GM12878 (cell line): ENCODE measurements around the gene SESN3. TPM values are rescaled to one million over a fixed set of nuclear protein-coding genes. Genes with fewer than 3 reads are reported as not detected.

ENCODE experiments used
- ATAC-seq: fragments of 200-7000 bp; cut with Tn5 transposase; 3 replicates; pipeline ENCODE4 v1.9.1; 2020; ENCODE audit warnings: mild to moderate bottlenecking, moderate library complexity
- BruUV-seq: library from RNA; stranded (reverse); fragments of 400-500 nt; replicated peaks from 2 replicates; lab custom pipeline; 2021; lab: Mats Ljungman, UMichigan
- CTCF ChIA-PET: fragments of 300-600 bp; sonication (Branson Sonifier 250); formaldehyde crosslinking; extraction: SDS; loops from one replicate; lab custom pipeline; 2021; ENCODE audit warnings: inconsistent platforms; lab: Yijun Ruan, JAX
- POLR2A ChIA-PET: fragments of 350-600 bp; formaldehyde crosslinking; extraction: SDS; loops from one replicate; lab custom pipeline; 2021; ENCODE audit warnings: inconsistent platforms; lab: Charles Lee
- RAD21 ChIA-PET: fragments of 300-600 bp; sonication (Branson Sonifier 250); formaldehyde crosslinking; loops from one replicate; lab custom pipeline; 2023; ENCODE audit warnings: antibody characterized with exemption; ENCODE audit not compliant: unreplicated experiment; lab: Charles Lee
- SMC1A ChIA-PET: fragments of 300-600 bp; sonication (Branson Sonifier 250); formaldehyde crosslinking; loops from one replicate; lab custom pipeline; 2023; ENCODE audit not compliant: unreplicated experiment, uncharacterized antibody; lab: Charles Lee
- DNase-seq: peaks from one replicate; pipeline ENCODE4 v3.0.0-alpha.2; 2011; ENCODE audit warnings: low read depth, low spot score
- FAIRE-seq: peaks from 3 replicates; lab custom pipeline; 2011; peaks lifted over from hg19 to GRCh38; lab: Jason Lieb, UNC
- H2AFZ ChIP-seq: 2 replicates; pipeline ENCODE4 v1.6.0; 2011; ENCODE audit warnings: low read depth, low read length, control low read depth; ENCODE audit not compliant: control insufficient read depth
- H3K27ac ChIP-seq: 2 replicates; pipeline ENCODE4 v1.5.1; 2011; ENCODE audit warnings: control low read depth; ENCODE audit not compliant: control insufficient read depth, insufficient read depth
- H3K27me3 ChIP-seq, 2 experiments: replicated peaks in 1 of 2; 2 replicates each; pipeline versions ENCODE4 v1.6.0 to v1.6.1; 2011; ENCODE audit warnings: low read length in 1 of 2; ENCODE audit not compliant: control insufficient read depth in 2 of 2, insufficient read depth in 2 of 2
- H3K36me3 ChIP-seq, 2 experiments: 2 replicates each; pipeline ENCODE4 v1.5.1; 2011; ENCODE audit warnings: low read length in 1 of 2; ENCODE audit not compliant: control insufficient read depth in 2 of 2, insufficient read depth in 2 of 2
- H3K4me1 ChIP-seq: 2 replicates; pipeline ENCODE4 v1.6.1; 2011; ENCODE audit warnings: mild to moderate bottlenecking, low read length, moderate library complexity, mixed read lengths; ENCODE audit not compliant: control insufficient read depth, insufficient read depth
- H3K4me2 ChIP-seq: 2 replicates; pipeline ENCODE4 v1.6.0; 2011; ENCODE audit warnings: control low read depth; ENCODE audit not compliant: control insufficient read depth, insufficient read depth
- H3K4me3 ChIP-seq: fragments of 200-600 bp; sonication (generic); 2 replicates; pipeline ENCODE4 v1.5.1; 2016
- H3K79me2 ChIP-seq: 2 replicates; pipeline ENCODE4 v1.6.0; 2011; ENCODE audit warnings: low read length; ENCODE audit not compliant: control insufficient read depth, insufficient read depth
- H3K9ac ChIP-seq: 2 replicates; pipeline ENCODE4 v1.8.0; 2011; ENCODE audit warnings: low read length, control low read depth, mixed read lengths; ENCODE audit not compliant: control insufficient read depth, insufficient read depth
- H3K9me3 ChIP-seq: replicated peaks from 3 replicates; pipeline ENCODE4 v1.5.1; 2011; ENCODE audit warnings: mild to moderate bottlenecking, low read length; ENCODE audit not compliant: control insufficient read depth, insufficient read depth
- H4K20me1 ChIP-seq: 2 replicates; pipeline ENCODE4 v1.6.0; 2011; ENCODE audit not compliant: control insufficient read depth, insufficient read depth
- CEBPB ChIP-seq, 2 experiments: fragments of 150-350 bp in 1 of 2; IDR thresholded peaks; 2 replicates each; pipeline ENCODE4 v1.6.1; 2012 to 2014; ENCODE audit warnings: low read depth in 2 of 2, low read length in 2 of 2, borderline replicate concordance in 1 of 2, inconsistent platforms in 1 of 2
- CHD1 ChIP-seq: IDR thresholded peaks from 2 replicates; pipeline ENCODE4 v1.6.1; 2012; ENCODE audit warnings: low read depth, low read length, improper control_type of control experiment
- CREB1 ChIP-seq: IDR thresholded peaks from 2 replicates; pipeline ENCODE4 v1.6.1; 2012; ENCODE audit warnings: low read depth, mild to moderate bottlenecking, inconsistent platforms
- ESRRA ChIP-seq: IDR thresholded peaks from 2 replicates; pipeline ENCODE4 v1.6.1; 2012; ENCODE audit warnings: mild to moderate bottlenecking, low read length, improper control_type of control experiment
- HDGF ChIP-seq: fragments of 450-650 bp; IDR thresholded peaks from 2 replicates; pipeline ENCODE4 v1.6.1; 2016; ENCODE audit warnings: antibody characterized with exemption
- MTA2 ChIP-seq: fragments of 450-650 bp; IDR thresholded peaks from 2 replicates; pipeline ENCODE4 v1.6.1; 2016; ENCODE audit warnings: low read depth, mild to moderate bottlenecking, moderate library complexity
- MTA3 ChIP-seq: IDR thresholded peaks from 2 replicates; pipeline ENCODE4 v1.6.1; 2012; ENCODE audit warnings: low read length, inconsistent platforms, borderline replicate concordance
- NFIC ChIP-seq: IDR thresholded peaks from 2 replicates; pipeline ENCODE4 v1.6.1; 2012; ENCODE audit warnings: low read depth, mild to moderate bottlenecking, inconsistent platforms, low read length, moderate library complexity
- RAD51 ChIP-seq: fragments of 450-650 bp; IDR thresholded peaks from 2 replicates; pipeline ENCODE4 v1.6.1; 2016; ENCODE audit warnings: moderate library complexity, mild to moderate bottlenecking, inconsistent platforms
- SRF ChIP-seq, 2 experiments: IDR thresholded peaks; 2 replicates each; pipeline ENCODE4 v1.6.1; 2011; ENCODE audit warnings: low read depth in 2 of 2, low read length in 2 of 2, mild to moderate bottlenecking in 1 of 2, moderate library complexity in 1 of 2
- WGBS: methylation state at CpG from one replicate; pipeline ENCODE4 v1.1.6; 2016; ENCODE audit warnings: low lambda C conversion rate; ENCODE audit not compliant: insufficient replicate concordance, insufficient coverage; ENCODE audit errors: missing lambda C conversion rate; 5-methylcytosine and 5-hydroxymethylcytosine counted together
- in situ Hi-C: fragments of 300-500 bp; cut with MboI; formaldehyde crosslinking; loops from 9 replicates; pipeline ENCODE4 v1.14.3; 2018; ENCODE audit warnings: mixed read lengths
- intact Hi-C: fragments of 100-400 bp; cut with micrococcal nuclease; formaldehyde crosslinking; loops from one replicate; pipeline ENCODE4 v1.14.2; 2022; ENCODE audit not compliant: unreplicated experiment
- polyA plus RNA-seq, 11 experiments: library from polyadenylated mRNA; depleted of rRNA in 4 of 11; unstranded in 6 of 11; stranded (reverse) in 5 of 11; fragments of >200 nt; fragmentation: Nextera tagmentation in 4 of 11; fragmentation: Illumina TruSeq in 1 of 11; extraction: Ambion mirVana in 4 of 11; extraction: Trizol in 1 of 11; gene quantifications; 1 replicate in 1 of 11; 2 replicates in 10 of 11; pipeline versions ENCODE4 v1.2.1 to v1.2.3, GENCODE V29; 2011 to 2016; ENCODE audit warnings: inconsistent platforms in 2 of 11, missing spikeins in 2 of 11, low read depth in 1 of 11
- total RNA-seq, 4 experiments: library from RNA; depleted of rRNA in 3 of 4; stranded (reverse); fragments of >200 nt in 3 of 4; fragmentation: Illumina TruSeq in 1 of 4; extraction: Trizol in 1 of 4; gene quantifications; 2 replicates each; pipeline versions ENCODE4 v1.2.1 to v1.2.3, GENCODE V29; 2013 to 2021
- TF ChIP-seq, protein P1 (sequence below): IDR thresholded peaks from 2 replicates; pipeline ENCODE4 v1.6.1; 2012; ENCODE audit warnings: low read depth, low read length, improper control_type of control experiment
- TF ChIP-seq, protein P2 (sequence below): IDR thresholded peaks from 2 replicates; pipeline ENCODE4 v1.6.1; 2012; ENCODE audit warnings: improper control_type of control experiment, low read depth, low read length; ENCODE audit not compliant: insufficient replicate concordance
- TF ChIP-seq, protein P3 (sequence below): fragments of 150-350 bp; IDR thresholded peaks from 2 replicates; pipeline ENCODE4 v1.6.1; 2016; ENCODE audit warnings: low read depth, low read length

Gene SESN3
- total and polyA plus RNA-seq, 10 of the 15 experiments (the other 5 are each of a cell fraction or from before 2014, with no cell fraction given): 0.64 to 6.7 (median 3.0) TPM

DNA sequence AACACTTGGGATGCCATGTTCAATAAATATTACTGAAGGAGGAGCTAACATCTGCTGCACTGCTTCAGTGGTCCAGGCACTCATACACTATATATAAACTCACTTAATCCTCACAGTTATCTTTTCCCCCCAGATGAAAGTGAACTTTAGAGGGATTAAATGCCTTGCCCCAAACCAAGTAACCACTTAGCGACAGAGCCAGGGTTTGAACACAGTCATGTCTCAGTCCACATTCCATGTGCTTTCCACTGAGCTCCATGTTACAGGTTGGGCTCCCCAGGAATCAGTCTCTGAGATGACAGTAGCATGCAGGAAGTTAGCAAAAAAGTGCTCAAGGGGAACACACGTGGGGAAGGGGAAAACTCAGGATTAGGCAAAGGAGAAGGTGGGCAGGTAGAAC lies 82.1 kb downstream of the SESN3 start:
- no peaks in the 10 kb centered on the region for H3K36me3 ChIP-seq
- ChIA-PET CTCF (interaction anchor here (0.6 to 24.1 kb wide), 6 partner anchors 12 to 1253 kb away, joined by 3 to 459 read pairs (median 16); partner anchors contain the start of genes ENDOD1 and SRSF8), SMC1A (interaction anchor here (0.7 to 12.5 kb wide), 8 partner anchors 9 to 557 kb away, joined by 3 to 158 read pairs (median 4); partner anchors contain the start of gene SRSF8), RAD21 (interaction anchor here (0.9 to 16.6 kb wide), 5 partner anchors 55 to 558 kb away, joined by 3 to 425 read pairs (median 7); partner anchors contain the start of gene ENDOD1), POLR2A (interaction anchor here (1.0 kb wide), 2 partner anchors 57 to 81 kb away, joined by 4 to 5 read pairs; no protein-coding TSS in a partner anchor)
- 47% methylated on average over 2 of the region's 2 CpGs for WGBS
- peaks cover 2% of the 10 kb centered on the region; the same call in 1 of the 2 replicates for H3K4me1 ChIP-seq
- H3K79me2 ChIP-seq: no peaks in the 10 kb centered on the region
- no peaks in the 10 kb centered on the region for H3K27me3 ChIP-seq
- FAIRE-seq (no peak), ATAC-seq (no peak), DNase-seq (no peak)
- H3K4me3 ChIP-seq: no peak overlapping the region
- H4K20me1 ChIP-seq: no peaks in the 10 kb centered on the region
- no TSS peak for BruUV-seq
- intact Hi-C loops (no loop called here), in situ Hi-C loops (no loop called here)
- H3K9ac ChIP-seq: no peak overlapping the region
- no peak overlapping the region for H3K27ac ChIP-seq
- no peak overlapping the region for H2AFZ ChIP-seq
- no peaks in the 10 kb centered on the region for H3K9me3 ChIP-seq
- no peak overlapping the region for H3K4me2 ChIP-seq
- TF ChIP-seq, protein P1, sequence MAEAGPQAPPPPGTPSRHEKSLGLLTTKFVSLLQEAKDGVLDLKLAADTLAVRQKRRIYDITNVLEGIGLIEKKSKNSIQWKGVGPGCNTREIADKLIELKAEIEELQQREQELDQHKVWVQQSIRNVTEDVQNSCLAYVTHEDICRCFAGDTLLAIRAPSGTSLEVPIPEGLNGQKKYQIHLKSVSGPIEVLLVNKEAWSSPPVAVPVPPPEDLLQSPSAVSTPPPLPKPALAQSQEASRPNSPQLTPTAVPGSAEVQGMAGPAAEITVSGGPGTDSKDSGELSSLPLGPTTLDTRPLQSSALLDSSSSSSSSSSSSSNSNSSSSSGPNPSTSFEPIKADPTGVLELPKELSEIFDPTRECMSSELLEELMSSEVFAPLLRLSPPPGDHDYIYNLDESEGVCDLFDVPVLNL: no peak
- TF ChIP-seq CREB1: no peak
- TF ChIP-seq HDGF: no peak
- TF ChIP-seq, protein P2, sequence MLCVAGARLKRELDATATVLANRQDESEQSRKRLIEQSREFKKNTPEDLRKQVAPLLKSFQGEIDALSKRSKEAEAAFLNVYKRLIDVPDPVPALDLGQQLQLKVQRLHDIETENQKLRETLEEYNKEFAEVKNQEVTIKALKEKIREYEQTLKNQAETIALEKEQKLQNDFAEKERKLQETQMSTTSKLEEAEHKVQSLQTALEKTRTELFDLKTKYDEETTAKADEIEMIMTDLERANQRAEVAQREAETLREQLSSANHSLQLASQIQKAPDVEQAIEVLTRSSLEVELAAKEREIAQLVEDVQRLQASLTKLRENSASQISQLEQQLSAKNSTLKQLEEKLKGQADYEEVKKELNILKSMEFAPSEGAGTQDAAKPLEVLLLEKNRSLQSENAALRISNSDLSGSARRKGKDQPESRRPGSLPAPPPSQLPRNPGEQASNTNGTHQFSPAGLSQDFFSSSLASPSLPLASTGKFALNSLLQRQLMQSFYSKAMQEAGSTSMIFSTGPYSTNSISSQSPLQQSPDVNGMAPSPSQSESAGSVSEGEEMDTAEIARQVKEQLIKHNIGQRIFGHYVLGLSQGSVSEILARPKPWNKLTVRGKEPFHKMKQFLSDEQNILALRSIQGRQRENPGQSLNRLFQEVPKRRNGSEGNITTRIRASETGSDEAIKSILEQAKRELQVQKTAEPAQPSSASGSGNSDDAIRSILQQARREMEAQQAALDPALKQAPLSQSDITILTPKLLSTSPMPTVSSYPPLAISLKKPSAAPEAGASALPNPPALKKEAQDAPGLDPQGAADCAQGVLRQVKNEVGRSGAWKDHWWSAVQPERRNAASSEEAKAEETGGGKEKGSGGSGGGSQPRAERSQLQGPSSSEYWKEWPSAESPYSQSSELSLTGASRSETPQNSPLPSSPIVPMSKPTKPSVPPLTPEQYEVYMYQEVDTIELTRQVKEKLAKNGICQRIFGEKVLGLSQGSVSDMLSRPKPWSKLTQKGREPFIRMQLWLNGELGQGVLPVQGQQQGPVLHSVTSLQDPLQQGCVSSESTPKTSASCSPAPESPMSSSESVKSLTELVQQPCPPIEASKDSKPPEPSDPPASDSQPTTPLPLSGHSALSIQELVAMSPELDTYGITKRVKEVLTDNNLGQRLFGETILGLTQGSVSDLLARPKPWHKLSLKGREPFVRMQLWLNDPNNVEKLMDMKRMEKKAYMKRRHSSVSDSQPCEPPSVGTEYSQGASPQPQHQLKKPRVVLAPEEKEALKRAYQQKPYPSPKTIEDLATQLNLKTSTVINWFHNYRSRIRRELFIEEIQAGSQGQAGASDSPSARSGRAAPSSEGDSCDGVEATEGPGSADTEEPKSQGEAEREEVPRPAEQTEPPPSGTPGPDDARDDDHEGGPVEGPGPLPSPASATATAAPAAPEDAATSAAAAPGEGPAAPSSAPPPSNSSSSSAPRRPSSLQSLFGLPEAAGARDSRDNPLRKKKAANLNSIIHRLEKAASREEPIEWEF: no peak
- no peak for TF ChIP-seq SRF (IDR thresholded peaks at IDR 0.05; ENCODE audit: low read depth in 2 of 2, low read length in 2 of 2)
- TF ChIP-seq NFIC: no peak
- TF ChIP-seq, protein P3, sequence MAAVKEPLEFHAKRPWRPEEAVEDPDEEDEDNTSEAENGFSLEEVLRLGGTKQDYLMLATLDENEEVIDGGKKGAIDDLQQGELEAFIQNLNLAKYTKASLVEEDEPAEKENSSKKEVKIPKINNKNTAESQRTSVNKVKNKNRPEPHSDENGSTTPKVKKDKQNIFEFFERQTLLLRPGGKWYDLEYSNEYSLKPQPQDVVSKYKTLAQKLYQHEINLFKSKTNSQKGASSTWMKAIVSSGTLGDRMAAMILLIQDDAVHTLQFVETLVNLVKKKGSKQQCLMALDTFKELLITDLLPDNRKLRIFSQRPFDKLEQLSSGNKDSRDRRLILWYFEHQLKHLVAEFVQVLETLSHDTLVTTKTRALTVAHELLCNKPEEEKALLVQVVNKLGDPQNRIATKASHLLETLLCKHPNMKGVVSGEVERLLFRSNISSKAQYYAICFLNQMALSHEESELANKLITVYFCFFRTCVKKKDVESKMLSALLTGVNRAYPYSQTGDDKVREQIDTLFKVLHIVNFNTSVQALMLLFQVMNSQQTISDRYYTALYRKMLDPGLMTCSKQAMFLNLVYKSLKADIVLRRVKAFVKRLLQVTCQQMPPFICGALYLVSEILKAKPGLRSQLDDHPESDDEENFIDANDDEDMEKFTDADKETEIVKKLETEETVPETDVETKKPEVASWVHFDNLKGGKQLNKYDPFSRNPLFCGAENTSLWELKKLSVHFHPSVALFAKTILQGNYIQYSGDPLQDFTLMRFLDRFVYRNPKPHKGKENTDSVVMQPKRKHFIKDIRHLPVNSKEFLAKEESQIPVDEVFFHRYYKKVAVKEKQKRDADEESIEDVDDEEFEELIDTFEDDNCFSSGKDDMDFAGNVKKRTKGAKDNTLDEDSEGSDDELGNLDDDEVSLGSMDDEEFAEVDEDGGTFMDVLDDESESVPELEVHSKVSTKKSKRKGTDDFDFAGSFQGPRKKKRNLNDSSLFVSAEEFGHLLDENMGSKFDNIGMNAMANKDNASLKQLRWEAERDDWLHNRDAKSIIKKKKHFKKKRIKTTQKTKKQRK: no peak
- no peak for TF ChIP-seq ESRRA
- TF ChIP-seq RAD51: no peak
- no peak for TF ChIP-seq MTA2
- no peak for TF ChIP-seq CHD1
- no peak for TF ChIP-seq CEBPB (IDR thresholded peaks at IDR 0.05; ENCODE audit: borderline replicate concordance in 1 of 2, low read depth in 2 of 2, low read length in 2 of 2)
- TF ChIP-seq MTA3: no peak
